ENCODE measurements around the gene SEL1L3.

Gene SEL1L3

GRCh38 chr4:25722964-25723363 is 139.8 kb downstream of the SEL1L3 start:
- in situ Hi-C loops (cut with MboI; ENCODE audit: low pct_unique_long_range_greater_than_20kb, low sequenced_read_pairs): no loop called here
- no peak for DNase-seq

GRCh38 chr4:25713812-25714211 is 149.0 kb downstream of the SEL1L3 start:
- in situ Hi-C loops (cut with MboI; ENCODE audit: low pct_unique_long_range_greater_than_20kb, low sequenced_read_pairs): no loop called here
- DNase-seq: no peak

- in situ Hi-C loops (cut with MboI; ENCODE audit: low pct_unique_long_range_greater_than_20kb, low sequenced_read_pairs): no loop called here
- no peak for DNase-seq
Measured at GRCh38 chr4:25712611-25713010, 150.2 kb downstream of the SEL1L3 start.

GRCh38 chr4:25710637-25711036 is 152.2 kb downstream of the SEL1L3 start:
- no peak for DNase-seq
- in situ Hi-C loops (cut with MboI; ENCODE audit: low pct_unique_long_range_greater_than_20kb, low sequenced_read_pairs): no loop called here

- in situ Hi-C loops (cut with MboI; ENCODE audit: low pct_unique_long_range_greater_than_20kb, low sequenced_read_pairs): no loop called here
- DNase-seq: no peak
Measured at GRCh38 chr4:25704516-25704915, 158.3 kb downstream of the SEL1L3 start.

- in situ Hi-C loops (cut with MboI; ENCODE audit: low pct_unique_long_range_greater_than_20kb, low sequenced_read_pairs): no loop called here
- no peak for DNase-seq
Measured at GRCh38 chr4:25703731-25704388, 158.9 kb downstream of the SEL1L3 start.

GRCh38 chr4:25702848-25703247 is 159.9 kb downstream of the SEL1L3 start:
- no peak for DNase-seq
- in situ Hi-C loops (cut with MboI; ENCODE audit: low pct_unique_long_range_greater_than_20kb, low sequenced_read_pairs): no loop called here

GRCh38 chr4:25700661-25701060 is 162.1 kb downstream of the SEL1L3 start:
- DNase-seq: no peak
- in situ Hi-C loops (cut with MboI; ENCODE audit: low pct_unique_long_range_greater_than_20kb, low sequenced_read_pairs): no loop called here

- in situ Hi-C loops (cut with MboI; ENCODE audit: low pct_unique_long_range_greater_than_20kb, low sequenced_read_pairs): no loop called here
- DNase-seq: no peak
Measured at GRCh38 chr4:25697516-25697915, 165.3 kb downstream of the SEL1L3 start.

All from KBM-7 (cell line).